Keratinocyte (primary cell): ENCODE measurements around the gene STK35.

Source experiments
- CTCF ChIP-seq, 3 experiments: IDR thresholded peaks in 1 of 3; conservative IDR thresholded peaks in 1 of 3; optimal IDR thresholded peaks in 1 of 3; 2 replicates in 2 of 3; 3 replicates in 1 of 3; pipeline versions ENCODE3 to v1.5.1; 2011; ENCODE audit warnings: low read length in 3 of 3, mild to moderate bottlenecking in 3 of 3, moderate library complexity in 2 of 3, control low read depth in 1 of 3, inconsistent platforms in 1 of 3; ENCODE audit not compliant: insufficient read depth in 2 of 3; ENCODE audit errors: extremely low read depth in 1 of 3
- EZH2 ChIP-seq: IDR thresholded peaks from one replicate; pipeline ENCODE4 v1.6.1; 2012; ENCODE audit warnings: inconsistent platforms, mild to moderate bottlenecking, low read length, moderate library complexity

DNA sequence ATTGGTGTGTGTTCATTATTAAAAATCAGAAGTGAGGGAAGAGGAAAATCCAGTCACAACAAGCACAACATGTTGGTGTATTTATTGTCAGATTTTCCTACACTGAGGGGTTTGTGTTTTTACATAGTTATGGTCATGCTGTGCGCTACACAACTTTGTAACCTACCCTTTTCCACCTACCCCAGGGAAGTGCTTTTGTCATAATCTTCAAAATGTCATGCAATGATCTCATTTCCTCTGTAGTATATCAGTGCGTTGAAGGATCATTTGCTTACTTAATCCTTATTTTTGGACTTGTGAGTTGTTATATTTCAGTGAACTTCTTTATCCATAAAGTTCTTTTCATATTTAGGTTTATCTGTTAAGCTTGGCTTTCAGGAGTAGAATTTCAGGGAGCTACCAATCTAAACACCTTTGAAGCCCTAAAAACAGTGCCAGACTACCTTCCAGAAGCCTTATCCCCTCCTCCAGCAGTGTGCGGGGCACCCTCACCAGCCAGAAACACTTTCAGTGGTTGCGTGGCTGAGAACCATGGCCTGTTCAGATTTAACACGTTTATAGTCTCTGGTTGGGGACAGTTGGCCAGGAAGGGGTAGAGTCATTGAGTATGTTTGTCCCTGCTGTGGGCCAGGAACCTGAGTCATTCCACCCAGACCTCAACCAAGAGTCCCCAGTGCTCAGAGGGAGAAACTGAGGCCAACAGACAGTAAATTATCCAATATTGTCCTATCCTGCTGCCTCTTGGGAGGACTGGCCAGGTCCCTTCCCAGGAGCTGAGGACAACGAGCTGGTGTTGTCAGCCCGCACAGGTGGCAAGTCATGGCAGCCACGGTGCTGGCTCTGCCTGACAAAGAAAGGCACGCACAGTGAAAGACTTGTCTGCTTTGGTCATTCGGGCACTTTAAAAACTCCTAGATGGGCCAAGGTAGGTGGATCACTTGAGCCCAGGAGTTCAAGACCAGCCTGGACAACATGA lies 40.3 kb downstream of the STK35 start:
- no peak for TF ChIP-seq CTCF (optimal IDR thresholded peaks at IDR 0.05 in 1 of 3, IDR thresholded peaks at IDR 0.05 in 1 of 3, conservative IDR thresholded peaks at IDR 0.05 in 1 of 3; ENCODE audit: extremely low read depth in 1 of 3, insufficient read depth in 2 of 3, low read length in 3 of 3)
- no peak for TF ChIP-seq EZH2
